Stimulated activated CD4-positive, alpha-beta T cell treated with anti-CD3 and anti-CD28 coated beads, TNF-alpha, amount 100 ng/mL, for 48 hours (primary cell): ENCODE results near the gene C3.
"Not testable (repeated sequence)": the region's sequence is repeated elsewhere in the genome, so short reads cannot be mapped to it uniquely, and the experiment has no call there.

Source experiments
- DNase-seq, 3 donors: peaks; one replicate each; pipeline ENCODE4 v3.0.0-alpha.2; 2020; ENCODE audit warnings: low read depth in 3 of 3

C3 gene

GRCh38 chr19:6693056-6693471 lies 27.4 kb downstream of the C3 start:
- DNase-seq = no peak

- no peak for DNase-seq
These were observed 28.4 kb downstream of the C3 start for GRCh38 chr19:6692027-6692426.

- DNase-seq = no peak
These were observed 29.1 kb downstream of the C3 start for GRCh38 chr19:6691342-6691741.

GRCh38 chr19:6690160-6690885 lies 30.1 kb downstream of the C3 start:
- no peak for DNase-seq

GRCh38 chr19:6687114-6687513 lies 33.3 kb downstream of the C3 start:
- no peak for DNase-seq

GRCh38 chr19:6686628-6686975 lies 33.8 kb downstream of the C3 start:
- DNase-seq = no peak

GRCh38 chr19:6685962-6686627 lies 34.4 kb downstream of the C3 start:
- no peak for DNase-seq

GRCh38 chr19:6685482-6685881 lies 35.0 kb downstream of the C3 start:
- no peak for DNase-seq

GRCh38 chr19:6683971-6684370 lies 36.5 kb downstream of the C3 start:
- DNase-seq = no peak

GRCh38 chr19:6682607-6683128 lies 37.8 kb downstream of the C3 start:
- DNase-seq = no peak

GRCh38 chr19:6680141-6680540 lies 40.3 kb downstream of the C3 start:
- DNase-seq = no peak

- no peak for DNase-seq
These were observed 41.3 kb downstream of the C3 start for GRCh38 chr19:6679139-6679538.

GRCh38 chr19:6678690-6679109 lies 41.8 kb downstream of the C3 start:
- DNase-seq = peak; percentile 62 to 83 (median 72)

- DNase-seq = peak in 2 of 3 donors; percentile 52 to 71
These were observed 42.4 kb downstream of the C3 start for GRCh38 chr19:6677883-6678689.

GRCh38 chr19:6677495-6677882 lies 43.0 kb downstream of the C3 start:
- no peak for DNase-seq

- no peak for DNase-seq
These were observed 44.2 kb downstream of the C3 start for GRCh38 chr19:6676288-6676687.

GRCh38 chr19:6674868-6675305 lies 45.6 kb downstream of the C3 start:
- peak; percentile 81 to 94 (median 84) for DNase-seq

- DNase-seq = not testable (repeated sequence)
These were observed 46.0 kb downstream of the C3 start for GRCh38 chr19:6674408-6674807.

- DNase-seq = no peak
These were observed 47.7 kb downstream of the C3 start for GRCh38 chr19:6672693-6673290.

GRCh38 chr19:6671960-6672359 lies 48.5 kb downstream of the C3 start:
- DNase-seq = no peak

- DNase-seq = no peak
These were observed 51.8 kb downstream of the C3 start for GRCh38 chr19:6668691-6669090.

GRCh38 chr19:6667114-6667627 lies 53.3 kb downstream of the C3 start:
- DNase-seq = no peak
